Spinal cord (tissue), 10 donors: Measurements from ENCODE around the gene FRMD4A. TPM values are rescaled to one million over a fixed set of nuclear protein-coding genes. Genes with fewer than 3 reads are reported as not detected.

Experiments
- DNase-seq, 6 donors: peaks; one replicate each; pipeline versions ENCODE4 v3.0.0 to v3.0.0-alpha.2; 2013 to 2015; ENCODE audit warnings: low spot score in 6 of 6, low read depth in 4 of 6
- H3K27ac ChIP-seq: one replicate; pipeline ENCODE4 v1.5.1; 2013; ENCODE audit warnings: low read depth, low read length, control low read depth
- H3K27me3 ChIP-seq: one replicate; pipeline ENCODE4 v1.6.1; 2013; ENCODE audit warnings: low read length; ENCODE audit not compliant: control insufficient read depth, insufficient read depth
- H3K36me3 ChIP-seq: one replicate; pipeline ENCODE4 v1.6.1; 2013; ENCODE audit warnings: low read length; ENCODE audit not compliant: control insufficient read depth, insufficient read depth
- H3K4me1 ChIP-seq: one replicate; pipeline ENCODE4 v1.6.1; 2013; ENCODE audit warnings: low read length; ENCODE audit not compliant: control insufficient read depth, insufficient read depth
- H3K4me3 ChIP-seq: one replicate; pipeline ENCODE4 v1.5.1; 2013; ENCODE audit warnings: low read depth, low read length, control low read depth
- H3K9me3 ChIP-seq: one replicate; pipeline ENCODE4 v1.6.1; 2013; ENCODE audit warnings: low read length; ENCODE audit not compliant: control insufficient read depth, insufficient read depth
- WGBS: methylation state at CpG from one replicate; pipeline ENCODE4 v1.1.5; 2013; ENCODE audit warnings: missing lambda C conversion rate; ENCODE audit not compliant: insufficient coverage; 5-methylcytosine and 5-hydroxymethylcytosine counted together
- polyA plus RNA-seq, 2 donors: library from polyadenylated mRNA; unstranded; fragments of 120-200 nt; gene quantifications; one replicate each; pipeline ENCODE4 v1.2.1, GENCODE V29; 2013; ENCODE audit not compliant: insufficient read length in 2 of 2
- total RNA-seq, 2 donors: library from RNA; depleted of rRNA in 1 of 2; stranded (reverse); fragments of 120-200 nt in 1 of 2; fragments of >200 nt in 1 of 2; gene quantifications; one replicate each; pipeline versions ENCODE4 v1.2.3 to v1.2.4, GENCODE V29; 2013 to 2014
- donor health status: healthy.

The FRMD4A gene
- total and polyA plus RNA-seq, 4 donors, result 75.4 to 97.8 (median 91.8) TPM

DNA sequence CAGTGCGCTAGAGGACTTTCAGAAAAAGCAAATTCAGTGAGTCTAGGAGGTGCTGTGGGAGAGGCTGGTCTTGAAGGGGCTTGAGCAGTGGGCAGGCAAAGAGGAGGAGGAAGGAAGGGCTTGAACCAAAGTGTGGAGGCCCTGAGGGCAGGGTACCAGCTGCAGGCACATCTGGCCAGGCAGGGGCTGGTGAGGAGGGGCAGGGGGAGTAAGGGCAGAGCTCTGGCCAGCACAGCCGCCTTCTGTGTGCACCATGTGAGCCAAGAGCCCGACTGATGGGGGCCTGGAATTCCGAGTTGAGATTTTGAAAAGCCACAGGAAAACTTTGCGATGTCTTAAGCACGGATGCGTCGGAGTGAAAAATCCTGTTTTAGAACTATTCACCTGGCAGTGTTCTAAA, 669.5 kb downstream of the FRMD4A start:
- 58% methylated on average over 7 of the region's 8 CpGs for WGBS
- Histone ChIP-seq H3K27me3 (no peaks in the 10 kb centered on the region), H3K4me1 (peaks cover 23% of the 10 kb centered on the region), H3K36me3 (peaks cover 67% of the 10 kb centered on the region), H3K4me3 (no peak overlapping the region), H3K9me3 (no peaks in the 10 kb centered on the region), H3K27ac (no peak overlapping the region)
- DNase-seq, result no peak

DNA sequence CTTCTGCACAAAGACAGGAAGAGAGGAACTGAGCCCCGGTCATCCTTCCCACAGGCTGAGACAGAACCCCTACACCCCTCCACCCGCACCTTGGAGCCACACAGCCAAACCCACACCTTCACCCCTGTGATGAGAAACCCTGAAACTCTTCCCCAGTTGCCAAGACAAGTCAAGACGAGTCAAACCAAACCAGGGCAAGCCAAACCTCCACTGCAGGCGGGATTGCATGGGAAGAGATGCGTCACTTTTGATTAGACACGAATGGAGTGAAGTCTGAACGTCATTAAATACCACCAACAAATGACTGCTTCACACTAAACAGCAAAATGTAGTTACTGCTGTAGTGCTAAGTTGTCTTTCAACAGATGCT, 670.2 kb downstream of the FRMD4A start:
- DNase-seq, result peak in 1 of 6 donors; percentile 18
- no peaks in the 10 kb centered on the region for H3K9me3 ChIP-seq
- no peaks in the 10 kb centered on the region for H3K27me3 ChIP-seq
- no peak overlapping the region for H3K27ac ChIP-seq
- no peak overlapping the region for H3K4me3 ChIP-seq
- H3K36me3 ChIP-seq, result peaks cover 67% of the 10 kb centered on the region
- peaks cover 23% of the 10 kb centered on the region for H3K4me1 ChIP-seq
- 63% methylated on average over 2 of the region's 7 CpGs for WGBS

DNA sequence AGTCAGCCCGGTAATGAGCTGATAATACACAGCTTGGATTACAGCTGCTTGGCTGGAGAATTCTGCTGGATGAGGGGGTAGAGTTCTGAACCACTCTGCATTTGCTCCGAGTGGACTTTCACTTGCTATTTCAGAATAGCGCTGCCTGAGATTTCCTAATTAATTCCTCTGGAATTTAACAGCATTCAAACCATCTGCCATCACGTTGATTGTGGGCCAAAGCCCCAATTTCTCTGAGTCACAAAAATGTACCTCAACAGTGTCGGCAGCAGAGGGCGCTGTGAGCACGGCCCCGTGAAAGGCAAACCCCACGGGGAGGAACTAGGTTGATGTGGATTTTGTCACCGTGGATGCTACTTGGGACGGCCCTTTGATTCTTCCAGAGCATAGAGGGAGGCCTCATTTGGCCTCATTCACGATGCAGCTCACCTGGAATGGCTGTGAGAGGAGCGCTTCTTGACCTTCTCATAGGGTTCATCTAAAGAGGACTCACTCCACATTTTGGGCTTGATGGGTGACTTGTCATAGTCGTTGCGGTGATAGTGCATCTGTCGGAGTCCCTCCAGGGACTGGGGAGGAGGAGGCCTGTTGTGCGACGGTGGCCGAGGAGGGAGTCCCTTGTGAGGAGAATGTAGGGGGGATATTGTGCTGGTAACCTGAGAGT, 670.7 kb downstream of the FRMD4A start:
- H3K36me3 ChIP-seq, result peaks cover 67% of the 10 kb centered on the region

DNA sequence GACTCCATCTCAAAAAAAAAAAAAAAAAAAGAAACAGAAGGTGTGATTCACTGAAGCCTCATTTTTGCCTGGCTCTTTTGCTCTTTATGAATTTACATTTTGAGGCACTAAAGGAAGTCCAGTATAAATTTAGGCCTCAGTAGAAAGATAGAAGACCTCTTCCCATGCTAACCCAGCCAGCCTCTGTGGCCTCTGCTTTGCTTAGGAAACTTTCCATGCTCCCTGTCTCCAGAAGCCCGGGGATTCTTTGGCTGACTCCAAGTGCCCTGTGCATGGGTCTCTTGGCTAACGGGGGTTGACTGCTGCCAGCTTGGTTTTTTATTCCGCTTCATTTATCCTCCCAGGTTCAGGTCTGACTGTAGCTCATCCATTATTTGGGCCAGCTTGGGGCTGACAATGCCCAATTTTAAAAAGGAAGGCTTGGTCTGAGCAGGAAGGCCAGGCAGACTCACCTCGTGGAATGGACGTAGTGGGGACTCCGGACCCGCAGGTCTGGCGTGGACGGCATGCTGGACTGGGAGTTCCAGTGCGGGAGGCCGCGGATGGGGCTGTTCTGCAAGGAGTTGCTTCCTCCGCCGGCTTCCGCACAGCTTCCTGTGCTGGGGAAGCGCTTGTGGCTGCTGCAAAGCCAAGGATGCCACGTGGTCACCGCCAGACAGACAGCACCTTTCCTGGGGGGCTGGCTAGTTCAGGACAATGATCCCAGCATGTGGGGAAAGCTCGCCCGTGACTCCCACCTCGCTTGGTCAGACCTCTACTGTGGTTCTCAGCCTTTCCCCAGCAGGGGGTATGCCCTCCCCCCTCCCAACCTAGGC, 671.6 kb downstream of the FRMD4A start:
- Histone ChIP-seq H3K4me1 (peaks cover 23% of the 10 kb centered on the region), H3K36me3 (peaks cover 73% of the 10 kb centered on the region), H3K9me3 (no peaks in the 10 kb centered on the region), H3K27me3 (no peaks in the 10 kb centered on the region), H3K27ac (peak overlapping the region; percentile 43), H3K4me3 (no peak overlapping the region)
- peak in 1 of 6 donors; percentile 47 for DNase-seq
- 65% methylated on average over 21 of the region's 21 CpGs for WGBS

More for the DNA sequence above, 670.7 kb downstream of the FRMD4A start:
- Histone ChIP-seq H3K27ac (peak overlapping the region; percentile 43), H3K9me3 (no peaks in the 10 kb centered on the region), H3K4me1 (peaks cover 23% of the 10 kb centered on the region), H3K27me3 (no peaks in the 10 kb centered on the region), H3K4me3 (no peak overlapping the region)
- 20% methylated on average over 16 of the region's 19 CpGs for WGBS
- DNase-seq, result peak in 4 of 6 donors; percentile 43 to 91 (median 68)

DNA sequence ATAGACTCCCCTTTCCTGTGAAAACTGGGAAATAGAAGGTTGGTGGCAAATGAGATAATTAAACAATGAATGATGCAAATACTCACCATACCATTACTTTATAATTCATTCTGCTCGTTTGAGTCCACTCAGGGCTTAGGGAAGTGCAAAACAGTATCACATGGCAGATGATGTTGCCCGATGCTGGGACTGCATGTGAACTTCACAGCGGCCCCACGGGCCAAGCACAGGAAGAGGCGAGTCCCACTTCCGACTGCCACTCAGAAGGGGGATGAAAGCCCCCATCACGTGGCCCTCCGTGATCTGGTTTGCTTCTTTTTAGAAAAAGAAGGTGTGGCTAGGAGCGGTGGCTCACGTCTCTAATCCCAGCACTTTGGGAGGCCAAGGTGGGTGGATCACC, 672.5 kb downstream of the FRMD4A start:
- Histone ChIP-seq H3K9me3 (no peaks in the 10 kb centered on the region), H3K4me3 (no peak overlapping the region), H3K27ac (no peak overlapping the region), H3K36me3 (peaks cover 77% of the 10 kb centered on the region), H3K4me1 (peaks cover 23% of the 10 kb centered on the region), H3K27me3 (no peaks in the 10 kb centered on the region)
- 93% methylated on average over 5 of the region's 10 CpGs for WGBS
- DNase-seq, result no peak

DNA sequence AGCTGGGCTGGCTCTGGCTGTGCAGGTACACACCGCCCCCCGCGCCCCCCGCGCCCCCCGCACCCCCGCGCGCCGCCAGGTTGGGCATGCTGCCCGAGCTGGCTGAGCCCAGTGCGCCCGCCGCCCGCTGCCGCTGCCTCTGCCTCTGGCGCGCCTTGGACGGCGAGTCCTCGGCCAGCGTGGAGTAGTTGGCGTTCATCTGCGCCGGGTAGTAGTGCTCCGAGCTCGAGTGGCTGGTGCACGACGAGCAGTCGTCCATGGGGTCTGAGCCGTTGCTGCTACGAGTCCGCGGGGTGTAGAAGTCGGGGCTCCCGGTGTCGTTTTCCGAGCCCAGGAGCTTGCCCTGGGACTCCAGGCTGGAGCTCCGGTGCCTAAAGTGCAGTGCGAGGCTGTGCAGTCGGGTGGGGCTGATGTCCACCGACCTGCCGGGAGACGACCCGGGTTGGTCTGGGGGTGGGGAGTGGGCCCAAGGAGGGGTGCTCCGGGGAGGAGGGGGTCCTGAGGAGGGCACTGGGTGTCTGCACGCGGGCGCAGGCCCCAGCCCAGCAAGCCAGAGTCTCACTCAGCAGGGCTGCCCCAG, 673.5 kb downstream of the FRMD4A start:
- peaks cover 83% of the 10 kb centered on the region for H3K36me3 ChIP-seq
- H3K4me3 ChIP-seq, result no peak overlapping the region
- H3K27ac ChIP-seq, result no peak overlapping the region
- DNase-seq, result no peak
- H3K4me1 ChIP-seq, result peaks cover 23% of the 10 kb centered on the region
- no peaks in the 10 kb centered on the region for H3K9me3 ChIP-seq
- no peaks in the 10 kb centered on the region for H3K27me3 ChIP-seq
- 76% methylated on average over 49 of the region's 49 CpGs for WGBS

DNA sequence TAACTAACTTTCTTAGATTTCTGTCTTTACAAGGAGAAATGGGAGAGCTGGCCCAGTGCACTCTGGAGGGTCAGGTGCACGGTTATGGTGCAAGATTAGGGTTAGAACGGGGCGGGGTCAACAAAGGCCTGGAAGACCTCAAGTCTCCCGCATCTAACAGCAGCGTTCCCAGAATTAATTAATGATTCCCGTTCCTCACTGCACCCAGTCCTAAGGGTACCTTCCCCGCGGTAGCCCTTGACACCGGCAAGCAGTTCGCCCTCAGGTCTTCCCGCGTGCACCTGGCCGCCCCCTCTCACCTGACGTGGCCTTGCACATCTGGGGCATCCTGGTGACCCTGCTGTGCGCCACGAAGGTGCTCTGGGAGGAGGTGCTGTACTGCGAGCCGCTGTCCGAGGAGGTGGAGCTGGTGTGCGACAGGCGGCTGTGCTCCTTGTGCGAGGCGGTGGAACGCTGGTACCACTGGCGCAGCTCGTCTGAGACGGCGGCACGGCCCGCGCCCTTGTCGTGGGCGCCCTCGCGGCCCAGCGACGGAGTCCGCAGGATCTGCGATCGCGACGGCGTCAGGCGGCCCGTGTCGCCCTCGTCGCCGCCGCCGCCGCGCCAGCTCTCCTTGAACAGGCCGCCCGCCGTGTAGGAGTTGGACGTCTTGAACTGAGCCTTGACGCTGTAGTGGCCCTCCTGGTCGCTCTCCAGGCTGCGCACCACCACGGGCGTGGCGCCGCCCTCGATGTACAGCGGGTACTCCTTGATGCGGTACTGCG, 674.2 kb downstream of the FRMD4A start:
- 85% methylated on average over 68 of the region's 68 CpGs for WGBS
- H3K27ac ChIP-seq, result no peak overlapping the region
- no peaks in the 10 kb centered on the region for H3K9me3 ChIP-seq
- H3K27me3 ChIP-seq, result no peaks in the 10 kb centered on the region
- no peak for DNase-seq
- H3K4me1 ChIP-seq, result peaks cover 23% of the 10 kb centered on the region
- no peak overlapping the region for H3K4me3 ChIP-seq
- H3K36me3 ChIP-seq, result peaks cover 82% of the 10 kb centered on the region

DNA sequence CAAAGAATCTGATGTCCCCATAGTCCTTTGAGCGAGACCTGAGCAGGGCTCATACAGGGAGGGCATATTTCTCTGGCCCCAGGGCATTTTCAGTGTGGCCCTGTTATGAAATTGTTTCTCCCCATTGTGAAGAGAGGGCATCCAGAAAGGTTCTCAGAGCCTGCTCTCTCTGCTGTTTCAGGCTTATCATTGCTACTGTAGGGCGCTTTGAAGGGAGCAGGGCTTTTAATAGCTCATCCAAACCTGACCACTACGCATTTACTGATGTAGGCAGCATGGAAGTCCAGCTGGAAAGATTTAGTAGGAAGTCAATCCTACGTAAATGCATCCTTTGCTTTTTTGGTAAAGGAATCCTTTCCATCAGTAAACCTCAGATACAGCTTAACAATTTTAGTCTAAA, 675.9 kb downstream of the FRMD4A start:
- H3K36me3 ChIP-seq, result peaks cover 86% of the 10 kb centered on the region
- H3K27me3 ChIP-seq, result no peaks in the 10 kb centered on the region
- DNase-seq, result no peak
- no peaks in the 10 kb centered on the region for H3K9me3 ChIP-seq
- no peak overlapping the region for H3K27ac ChIP-seq
- H3K4me1 ChIP-seq, result peaks cover 15% of the 10 kb centered on the region
- WGBS, result 100% methylated on average over 1 of the region's 4 CpGs
- H3K4me3 ChIP-seq, result no peak overlapping the region

DNA sequence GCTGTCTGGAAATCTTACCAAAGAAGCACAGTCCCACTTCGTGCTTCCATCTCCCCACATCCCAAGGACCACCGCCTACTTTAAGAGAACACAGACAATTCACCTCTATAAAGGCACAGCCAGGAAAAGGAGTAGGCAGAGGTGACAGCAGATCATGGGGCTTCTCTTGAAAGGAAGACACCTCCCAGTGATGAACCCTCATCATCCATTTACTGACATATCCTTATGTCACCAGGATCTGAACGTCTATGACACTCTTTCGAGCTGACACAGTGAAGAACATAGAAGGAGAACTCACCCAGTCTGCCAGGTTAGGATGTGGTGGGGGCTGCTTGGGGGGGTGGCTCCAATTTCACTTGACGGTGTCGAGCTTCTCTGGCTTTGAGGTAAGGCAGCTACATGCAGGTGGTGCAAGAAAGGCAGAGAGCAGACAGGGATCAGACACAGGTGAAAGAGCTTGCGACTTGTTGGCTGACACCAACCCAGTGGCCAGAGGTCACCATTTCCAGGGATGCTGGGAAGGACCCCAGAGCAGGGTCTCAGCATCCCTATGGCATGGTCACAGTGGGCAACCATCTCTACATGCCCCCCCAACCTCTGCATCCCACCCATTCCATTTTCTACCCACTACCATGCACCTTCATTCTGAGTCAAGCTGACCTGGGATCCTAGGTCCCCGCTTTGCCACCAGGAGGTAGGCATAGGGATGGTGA, 676.5 kb downstream of the FRMD4A start:
- H3K36me3 ChIP-seq, result peaks cover 81% of the 10 kb centered on the region
- no peaks in the 10 kb centered on the region for H3K9me3 ChIP-seq
- H3K4me3 ChIP-seq, result no peak overlapping the region
- H3K27ac ChIP-seq, result no peak overlapping the region
- peaks cover 10% of the 10 kb centered on the region for H3K4me1 ChIP-seq
- H3K27me3 ChIP-seq, result no peaks in the 10 kb centered on the region
- DNase-seq, result no peak
- WGBS, result 95% methylated on average over 6 of the region's 8 CpGs
